Mucosa of stomach (tissue), 1 donor: ENCODE measurements around the gene HLF.

Source experiments
- H3K27me3 ChIP-seq: one replicate; pipeline ENCODE4 v1.7.0; 2013; ENCODE audit warnings: mild to moderate bottlenecking, low read length; ENCODE audit not compliant: control insufficient read depth, insufficient read depth
- H3K36me3 ChIP-seq: one replicate; pipeline ENCODE4 v1.7.0; 2013; ENCODE audit warnings: low read length; ENCODE audit not compliant: control insufficient read depth, insufficient read depth
- H3K4me1 ChIP-seq: one replicate; pipeline ENCODE4 v1.7.0; 2013; ENCODE audit warnings: mild to moderate bottlenecking, low read length; ENCODE audit not compliant: control insufficient read depth, insufficient read depth
- H3K4me3 ChIP-seq: one replicate; pipeline ENCODE4 v1.7.0; 2013; ENCODE audit warnings: low read length
- H3K9ac ChIP-seq: one replicate; pipeline ENCODE4 v1.7.0; 2013; ENCODE audit warnings: mild to moderate bottlenecking, low read length, moderate library complexity
- H3K9me3 ChIP-seq: one replicate; pipeline ENCODE4 v1.7.0; 2013; ENCODE audit warnings: mild to moderate bottlenecking, low read length, moderate library complexity; ENCODE audit not compliant: control insufficient read depth
- donor health status: Pancreatic carcinoma.

Gene HLF

GRCh38 chr17:55289978-55290377, 25.2 kb downstream of the HLF start:
- no peak overlapping the region for H3K4me3 ChIP-seq
- peaks cover 25% of the 10 kb centered on the region for H3K4me1 ChIP-seq
- no peaks in the 10 kb centered on the region for H3K9me3 ChIP-seq
- no peaks in the 10 kb centered on the region for H3K27me3 ChIP-seq
- no peaks in the 10 kb centered on the region for H3K36me3 ChIP-seq
- no peak overlapping the region for H3K9ac ChIP-seq

GRCh38 chr17:55290492-55291113, 25.8 kb downstream of the HLF start:
- Histone ChIP-seq H3K27me3 (no peaks in the 10 kb centered on the region), H3K4me3 (no peak overlapping the region), H3K9ac (no peak overlapping the region), H3K9me3 (no peaks in the 10 kb centered on the region), H3K36me3 (no peaks in the 10 kb centered on the region), H3K4me1 (peaks cover 18% of the 10 kb centered on the region)

- Histone ChIP-seq H3K9me3 (no peaks in the 10 kb centered on the region), H3K4me1 (peaks cover 13% of the 10 kb centered on the region), H3K4me3 (no peak overlapping the region), H3K9ac (no peak overlapping the region), H3K27me3 (no peaks in the 10 kb centered on the region), H3K36me3 (no peaks in the 10 kb centered on the region)
Observed at GRCh38 chr17:55291114-55291507, 26.4 kb downstream of the HLF start.

- H3K9me3 ChIP-seq = no peaks in the 10 kb centered on the region
- no peak overlapping the region for H3K4me3 ChIP-seq
- no peak overlapping the region for H3K9ac ChIP-seq
- H3K36me3 ChIP-seq = no peaks in the 10 kb centered on the region
- peaks cover 12% of the 10 kb centered on the region for H3K4me1 ChIP-seq
- H3K27me3 ChIP-seq = no peaks in the 10 kb centered on the region
Observed at GRCh38 chr17:55292094-55292493, 27.3 kb downstream of the HLF start.

GRCh38 chr17:55294042-55294751, 29.4 kb downstream of the HLF start:
- H3K4me3 ChIP-seq = no peak overlapping the region
- H3K4me1 ChIP-seq = peaks cover 5% of the 10 kb centered on the region
- H3K27me3 ChIP-seq = no peaks in the 10 kb centered on the region
- H3K9me3 ChIP-seq = no peaks in the 10 kb centered on the region
- H3K9ac ChIP-seq = no peak overlapping the region
- H3K36me3 ChIP-seq = no peaks in the 10 kb centered on the region

- H3K4me1 ChIP-seq = peaks cover 2% of the 10 kb centered on the region
- H3K9me3 ChIP-seq = no peaks in the 10 kb centered on the region
- no peak overlapping the region for H3K4me3 ChIP-seq
- H3K36me3 ChIP-seq = no peaks in the 10 kb centered on the region
- no peak overlapping the region for H3K9ac ChIP-seq
- no peaks in the 10 kb centered on the region for H3K27me3 ChIP-seq
Observed at GRCh38 chr17:55295411-55296170, 30.8 kb downstream of the HLF start.

- Histone ChIP-seq H3K4me1 (no peaks in the 10 kb centered on the region), H3K4me3 (no peak overlapping the region), H3K27me3 (no peaks in the 10 kb centered on the region), H3K9ac (no peak overlapping the region), H3K9me3 (no peaks in the 10 kb centered on the region), H3K36me3 (no peaks in the 10 kb centered on the region)
Observed at GRCh38 chr17:55296171-55296695, 31.5 kb downstream of the HLF start.

GRCh38 chr17:55296699-55297098, 31.9 kb downstream of the HLF start:
- Histone ChIP-seq H3K9me3 (no peaks in the 10 kb centered on the region), H3K27me3 (no peaks in the 10 kb centered on the region), H3K4me1 (no peaks in the 10 kb centered on the region), H3K4me3 (no peak overlapping the region), H3K36me3 (no peaks in the 10 kb centered on the region), H3K9ac (no peak overlapping the region)

GRCh38 chr17:55298111-55298730, 33.5 kb downstream of the HLF start:
- Histone ChIP-seq H3K36me3 (no peaks in the 10 kb centered on the region), H3K9me3 (no peaks in the 10 kb centered on the region), H3K27me3 (no peaks in the 10 kb centered on the region), H3K9ac (no peak overlapping the region), H3K4me1 (peaks cover 5% of the 10 kb centered on the region), H3K4me3 (no peak overlapping the region)

- Histone ChIP-seq H3K9me3 (no peaks in the 10 kb centered on the region), H3K27me3 (no peaks in the 10 kb centered on the region), H3K4me3 (no peak overlapping the region), H3K4me1 (peaks cover 5% of the 10 kb centered on the region), H3K36me3 (no peaks in the 10 kb centered on the region), H3K9ac (no peak overlapping the region)
Observed at GRCh38 chr17:55299162-55299838, 34.5 kb downstream of the HLF start.

- H3K9me3 ChIP-seq = no peaks in the 10 kb centered on the region
- H3K4me1 ChIP-seq = peaks cover 5% of the 10 kb centered on the region
- no peaks in the 10 kb centered on the region for H3K27me3 ChIP-seq
- H3K4me3 ChIP-seq = no peak overlapping the region
- no peak overlapping the region for H3K9ac ChIP-seq
- H3K36me3 ChIP-seq = no peaks in the 10 kb centered on the region
Observed at GRCh38 chr17:55299890-55300289, 35.1 kb downstream of the HLF start.
